Stimulated activated effector memory CD8-positive, alpha-beta T cell treated with anti-CD3 and anti-CD28 coated beads, Interleukin-12 subunit alpha, Interleukin-12 subunit beta, amount 100 ng/mL, for 72 hours (primary cell): ENCODE results near the gene KCNT2.

ENCODE experiments used
- ATAC-seq: fragments of 150-1000 bp; cut with Tn5 transposase; 2 replicates; pipeline ENCODE4 v1.10.0; 2021
- DNase-seq, 2 donors: peaks; one replicate each; pipeline ENCODE4 v3.0.0; 2021 to 2022; ENCODE audit warnings: low spot score in 2 of 2
- H3K27ac Mint-ChIP-seq: one replicate; pipeline ENCODE4 v1.8.0; 2022; ENCODE audit warnings: mild to moderate bottlenecking, mixed read lengths
- H3K36me3 Mint-ChIP-seq: one replicate; pipeline ENCODE4 v1.8.0; 2022; ENCODE audit warnings: mild to moderate bottlenecking, mixed read lengths
- H3K4me1 Mint-ChIP-seq: one replicate; pipeline ENCODE4 v1.8.0; 2022; ENCODE audit warnings: mixed read lengths
- H3K4me3 Mint-ChIP-seq: one replicate; pipeline ENCODE4 v1.8.0; 2022; ENCODE audit warnings: mild to moderate bottlenecking, mixed read lengths
- H3K9me3 Mint-ChIP-seq: one replicate; pipeline ENCODE4 v1.8.0; 2022; ENCODE audit warnings: mixed read lengths

The KCNT2 gene

DNA sequence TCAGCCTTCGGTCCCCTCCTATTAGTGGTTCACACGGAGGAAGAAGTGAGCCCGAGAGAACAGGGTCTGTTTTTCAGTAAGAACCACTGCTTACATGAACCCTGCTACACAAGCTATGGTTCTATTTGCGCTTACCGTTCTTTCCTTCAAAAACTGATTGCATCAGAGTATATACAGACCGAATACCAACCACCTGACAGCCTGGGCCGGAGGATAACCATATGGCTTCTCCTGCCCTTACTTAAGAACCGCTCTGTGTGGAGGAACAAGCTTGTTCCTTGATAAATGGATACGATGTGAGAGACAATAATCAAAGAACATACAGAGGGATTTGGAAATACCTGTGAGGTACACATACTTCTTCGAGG, 1.1 kb upstream of the KCNT2 start:
- no peaks in the 10 kb centered on the region for H3K36me3 Mint-ChIP-seq
- ATAC-seq: peak; percentile 8
- H3K4me3 Mint-ChIP-seq: peak overlapping the region; percentile 65
- H3K27ac Mint-ChIP-seq: no peak overlapping the region
- H3K4me1 Mint-ChIP-seq: peaks cover 9% of the 10 kb centered on the region
- no peak for DNase-seq
- H3K9me3 Mint-ChIP-seq: no peaks in the 10 kb centered on the region

DNA sequence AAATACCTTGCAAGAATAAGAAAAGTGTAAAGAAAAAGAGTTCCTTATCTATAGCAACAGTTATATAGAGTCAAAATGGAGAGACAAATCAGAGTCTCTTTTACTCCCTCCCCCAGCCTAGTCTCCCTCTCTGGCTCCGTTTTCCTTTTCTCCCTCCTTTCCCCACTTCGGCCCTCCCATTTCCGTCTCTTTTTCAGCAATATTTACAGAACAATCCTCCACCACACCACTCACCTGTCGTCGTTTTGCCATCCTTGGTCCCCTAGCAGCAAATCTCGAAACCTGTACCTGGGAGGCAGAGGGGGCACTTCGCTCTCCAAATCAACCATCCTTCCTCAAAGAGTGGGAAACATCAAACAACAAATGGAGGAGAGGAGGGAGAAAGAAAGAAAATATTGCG, 259 bp downstream of the KCNT2 start:
- Mint-ChIP-seq H3K4me3 (peak overlapping the region; percentile 65), H3K36me3 (no peaks in the 10 kb centered on the region), H3K9me3 (no peaks in the 10 kb centered on the region), H3K4me1 (peaks cover 9% of the 10 kb centered on the region), H3K27ac (no peak overlapping the region)
- DNase-seq: no peak
- ATAC-seq: no peak

- peaks cover 9% of the 10 kb centered on the region for H3K4me1 Mint-ChIP-seq
- no peak overlapping the region for H3K4me3 Mint-ChIP-seq
- no peak overlapping the region for H3K27ac Mint-ChIP-seq
- no peak for DNase-seq
- H3K9me3 Mint-ChIP-seq: no peaks in the 10 kb centered on the region
- no peaks in the 10 kb centered on the region for H3K36me3 Mint-ChIP-seq
- ATAC-seq: no peak
Measured at GRCh38 chr1:196603651-196604050, 4.6 kb downstream of the KCNT2 start.

DNA sequence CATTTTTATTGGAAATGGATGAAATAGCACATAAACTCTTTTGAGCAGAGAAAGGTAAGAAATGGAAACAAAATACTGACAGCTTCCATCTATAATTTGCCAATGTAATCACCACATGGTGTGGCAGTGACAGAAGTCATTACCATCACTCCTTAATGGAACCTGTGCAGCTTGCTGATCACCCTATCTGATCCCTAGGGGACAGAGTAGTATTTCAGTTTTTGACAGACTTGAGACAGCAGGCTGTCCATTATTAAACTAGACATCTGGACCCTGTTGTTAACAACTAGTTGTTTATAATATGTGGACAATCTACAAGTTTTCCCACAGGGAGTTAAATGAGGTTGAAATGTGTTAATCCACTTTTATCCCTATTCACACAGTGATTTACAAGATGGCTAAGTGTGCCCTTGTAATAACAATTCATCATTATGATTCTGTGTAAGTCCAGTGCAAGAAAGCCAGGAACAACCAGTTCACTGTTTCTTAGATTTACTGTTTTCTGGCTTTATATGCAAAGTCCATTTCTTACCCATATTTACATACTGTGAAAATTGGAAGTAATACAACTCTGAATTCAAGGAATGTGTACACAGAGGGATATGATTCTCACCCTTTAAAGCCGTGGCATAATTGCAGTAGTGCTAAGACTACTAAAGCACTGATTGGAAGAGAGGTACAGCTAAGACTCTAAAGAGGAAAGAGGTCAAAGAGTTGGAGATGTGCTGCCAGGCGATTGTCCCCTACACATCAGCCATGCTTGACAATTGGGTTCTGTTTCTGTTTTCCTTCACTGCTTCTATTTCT, 9.1 kb downstream of the KCNT2 start:
- H3K4me1 Mint-ChIP-seq: no peaks in the 10 kb centered on the region
- H3K9me3 Mint-ChIP-seq: no peaks in the 10 kb centered on the region
- no peaks in the 10 kb centered on the region for H3K36me3 Mint-ChIP-seq
- no peak overlapping the region for H3K4me3 Mint-ChIP-seq
- DNase-seq (no peak), ATAC-seq (no peak)
- no peak overlapping the region for H3K27ac Mint-ChIP-seq

DNA sequence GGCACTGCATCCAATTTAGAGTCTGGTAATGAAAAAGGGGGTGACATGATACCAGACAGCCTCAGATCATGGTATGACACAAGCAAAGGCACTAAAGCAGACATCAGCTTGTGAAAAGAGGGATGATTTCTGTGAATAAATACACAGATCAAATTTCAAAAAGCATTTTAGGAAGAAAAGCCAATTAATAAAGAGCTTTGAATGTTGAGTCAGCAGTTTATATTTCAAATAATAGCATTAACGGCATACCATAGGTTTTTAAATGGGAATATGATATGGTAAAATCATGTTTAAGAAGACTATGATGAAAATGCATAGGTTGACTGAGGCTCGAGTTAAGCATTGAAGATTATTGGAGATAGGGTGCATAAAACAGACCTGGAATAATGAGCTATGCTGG, 13.5 kb downstream of the KCNT2 start:
- H3K9me3 Mint-ChIP-seq: no peaks in the 10 kb centered on the region
- no peak overlapping the region for H3K27ac Mint-ChIP-seq
- H3K4me1 Mint-ChIP-seq: no peaks in the 10 kb centered on the region
- ATAC-seq (no peak), DNase-seq (no peak)
- H3K36me3 Mint-ChIP-seq: no peaks in the 10 kb centered on the region
- H3K4me3 Mint-ChIP-seq: no peak overlapping the region

DNA sequence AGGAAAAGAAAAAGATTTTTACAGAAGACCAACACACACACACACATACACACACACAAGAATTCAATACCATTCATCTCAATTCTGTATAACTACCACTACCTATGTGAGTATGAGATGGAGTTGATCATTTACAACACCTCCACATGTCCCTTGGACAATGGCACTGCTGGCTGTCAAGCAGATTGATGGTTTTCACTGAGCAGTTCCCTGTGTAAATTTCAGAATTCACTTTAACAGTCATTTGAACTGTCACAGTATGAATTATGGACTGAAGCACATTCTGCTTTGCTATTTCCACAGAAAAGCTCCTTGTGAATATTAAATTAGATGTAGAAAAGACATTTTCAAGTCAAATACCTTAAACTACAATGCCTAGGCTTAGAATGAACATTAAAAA, 14.3 kb downstream of the KCNT2 start:
- Mint-ChIP-seq H3K9me3 (no peaks in the 10 kb centered on the region), H3K4me3 (no peak overlapping the region), H3K27ac (no peak overlapping the region), H3K4me1 (no peaks in the 10 kb centered on the region), H3K36me3 (no peaks in the 10 kb centered on the region)
- DNase-seq (no peak), ATAC-seq (no peak)

GRCh38 chr1:196590959-196591358, 17.3 kb downstream of the KCNT2 start:
- Mint-ChIP-seq H3K4me3 (no peak overlapping the region), H3K4me1 (no peaks in the 10 kb centered on the region), H3K9me3 (no peaks in the 10 kb centered on the region), H3K27ac (no peak overlapping the region), H3K36me3 (no peaks in the 10 kb centered on the region)
- ATAC-seq (no peak), DNase-seq (no peak)

- Mint-ChIP-seq H3K36me3 (no peaks in the 10 kb centered on the region), H3K9me3 (no peaks in the 10 kb centered on the region), H3K27ac (no peak overlapping the region), H3K4me1 (no peaks in the 10 kb centered on the region), H3K4me3 (no peak overlapping the region)
- DNase-seq (no peak), ATAC-seq (no peak)
Measured at GRCh38 chr1:196590012-196590708, 18.1 kb downstream of the KCNT2 start.

DNA sequence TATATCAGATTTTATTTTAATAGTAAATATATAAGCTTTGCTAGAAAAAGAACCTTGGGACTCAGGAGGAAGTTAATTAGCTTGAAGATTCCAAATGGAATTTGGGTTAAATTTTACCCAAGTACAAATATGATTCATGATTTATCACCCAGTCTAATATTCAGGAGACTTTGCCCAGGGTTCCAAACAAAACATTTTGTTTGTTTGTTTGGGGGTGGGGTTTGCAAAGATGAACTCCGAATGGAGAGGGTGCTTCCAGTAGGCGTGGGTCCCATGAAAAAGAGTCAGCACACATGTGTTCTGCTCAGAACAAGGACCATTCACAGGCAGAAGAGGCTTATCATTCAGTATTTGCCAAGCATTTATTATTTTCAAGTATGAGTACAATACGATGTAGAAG, 23.5 kb downstream of the KCNT2 start:
- no peak for ATAC-seq
- H3K4me1 Mint-ChIP-seq: no peaks in the 10 kb centered on the region
- H3K36me3 Mint-ChIP-seq: no peaks in the 10 kb centered on the region
- H3K27ac Mint-ChIP-seq: no peak overlapping the region
- H3K9me3 Mint-ChIP-seq: no peaks in the 10 kb centered on the region
- DNase-seq: no peak
- no peak overlapping the region for H3K4me3 Mint-ChIP-seq

DNA sequence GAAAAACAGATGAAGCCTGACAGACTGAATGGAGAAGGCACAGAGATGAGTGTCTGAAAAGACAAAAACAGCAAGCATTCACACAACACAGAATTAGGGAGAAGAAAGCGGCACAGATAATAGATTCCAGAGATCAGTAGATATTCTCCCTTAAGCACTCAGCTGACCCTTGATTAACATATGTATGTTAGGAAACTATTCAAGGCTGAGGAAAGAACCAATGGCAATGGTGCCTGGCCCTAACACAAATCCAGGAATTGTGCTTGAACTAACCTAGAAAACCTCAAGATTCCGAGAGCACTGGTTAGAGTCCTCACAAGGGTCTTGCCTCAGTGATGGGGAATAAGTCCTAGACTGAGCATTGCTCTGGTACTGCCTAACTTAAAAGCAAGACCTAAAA, 30.9 kb downstream of the KCNT2 start:
- no peaks in the 10 kb centered on the region for H3K36me3 Mint-ChIP-seq
- no peaks in the 10 kb centered on the region for H3K4me1 Mint-ChIP-seq
- no peak overlapping the region for H3K4me3 Mint-ChIP-seq
- DNase-seq (no peak), ATAC-seq (no peak)
- no peak overlapping the region for H3K27ac Mint-ChIP-seq
- no peaks in the 10 kb centered on the region for H3K9me3 Mint-ChIP-seq

DNA sequence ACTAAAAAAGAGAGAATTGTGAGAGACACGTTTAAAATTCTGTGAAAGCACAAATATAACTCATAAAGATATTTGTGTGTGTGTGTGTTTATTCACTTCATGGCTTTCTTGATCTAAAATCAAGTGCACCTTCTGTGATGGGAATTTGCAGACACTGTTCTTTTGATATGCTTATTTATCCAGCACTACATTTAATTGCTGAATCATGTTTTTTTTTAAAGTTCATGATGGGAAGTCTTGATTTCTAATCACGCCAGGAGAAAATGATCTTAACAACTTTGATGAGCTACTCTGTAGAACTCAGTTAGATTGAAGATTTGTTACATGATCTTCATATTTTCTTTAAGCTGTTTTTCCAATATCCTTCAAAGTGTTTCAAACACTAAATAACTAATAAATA, 35.0 kb downstream of the KCNT2 start:
- ATAC-seq: no peak
- Mint-ChIP-seq H3K9me3 (no peaks in the 10 kb centered on the region), H3K4me3 (no peak overlapping the region), H3K36me3 (no peaks in the 10 kb centered on the region), H3K4me1 (no peaks in the 10 kb centered on the region), H3K27ac (no peak overlapping the region)
- no peak for DNase-seq

- DNase-seq: no peak
- Mint-ChIP-seq H3K9me3 (peaks cover 6% of the 10 kb centered on the region), H3K4me3 (no peak overlapping the region), H3K27ac (no peak overlapping the region), H3K36me3 (no peaks in the 10 kb centered on the region), H3K4me1 (no peaks in the 10 kb centered on the region)
- ATAC-seq: no peak
Measured at GRCh38 chr1:196567238-196567637, 41.0 kb downstream of the KCNT2 start.

DNA sequence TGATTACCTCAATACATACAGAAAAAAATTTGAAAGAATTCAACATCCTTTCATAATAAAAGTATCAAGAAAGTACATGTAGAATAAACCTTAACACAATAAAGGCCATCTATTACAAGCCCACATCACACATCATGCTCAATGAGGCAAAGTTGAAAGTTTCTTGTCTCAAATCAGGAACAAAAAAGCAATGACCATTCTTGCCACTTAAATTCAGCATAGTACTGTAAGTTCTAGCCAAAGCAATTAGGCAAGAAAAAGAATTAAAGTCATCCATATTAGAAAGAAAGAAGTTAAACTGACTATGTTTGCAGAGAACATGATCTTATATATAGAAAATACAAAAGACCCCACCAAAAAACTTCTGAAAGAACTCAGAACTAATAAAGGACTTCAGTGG, 44.5 kb downstream of the KCNT2 start:
- H3K36me3 Mint-ChIP-seq: no peaks in the 10 kb centered on the region
- H3K9me3 Mint-ChIP-seq: peaks cover 6% of the 10 kb centered on the region
- no peaks in the 10 kb centered on the region for H3K4me1 Mint-ChIP-seq
- no peak overlapping the region for H3K4me3 Mint-ChIP-seq
- no peak overlapping the region for H3K27ac Mint-ChIP-seq
- no peak for DNase-seq
- ATAC-seq: no peak

DNA sequence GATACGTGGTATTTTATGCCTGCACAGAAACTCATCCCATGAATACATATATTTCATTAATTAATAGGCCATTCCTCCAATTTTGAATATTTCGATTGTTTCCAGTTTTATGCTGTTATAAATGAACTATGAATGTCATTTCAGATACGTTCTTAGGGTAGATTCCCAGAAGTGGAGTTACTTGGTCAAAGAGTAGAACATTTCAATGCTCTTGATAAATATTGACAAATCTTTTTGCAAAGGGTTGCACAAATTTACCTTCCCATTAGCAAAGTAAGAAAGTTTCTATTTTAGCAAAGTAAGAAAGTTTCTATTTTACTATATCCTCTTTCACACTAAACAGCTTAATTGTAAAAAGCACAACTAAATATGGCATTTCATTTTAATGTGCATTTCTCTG, 48.9 kb downstream of the KCNT2 start:
- H3K4me1 Mint-ChIP-seq: no peaks in the 10 kb centered on the region
- DNase-seq (no peak), ATAC-seq (no peak)

DNA sequence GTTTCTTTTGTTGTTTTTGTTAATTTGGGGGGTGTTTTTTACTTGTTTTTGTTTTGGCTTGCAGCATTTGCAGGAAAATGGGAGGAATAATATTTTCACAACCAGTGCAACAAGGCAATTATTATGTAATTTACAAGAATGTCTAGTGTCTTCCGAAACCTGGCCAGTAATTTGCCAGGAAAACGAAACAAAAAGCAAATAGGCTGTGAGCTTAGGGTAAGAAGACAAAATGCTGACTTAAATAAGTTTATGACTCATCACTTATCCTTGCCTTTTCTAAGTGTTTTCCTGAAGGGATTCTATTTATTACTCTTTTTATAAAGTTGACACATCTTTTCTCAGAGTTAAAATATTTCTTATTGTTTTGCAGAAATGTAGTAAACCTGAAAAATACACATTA, 49.8 kb downstream of the KCNT2 start:
- H3K36me3 Mint-ChIP-seq: no peaks in the 10 kb centered on the region
- peaks cover 7% of the 10 kb centered on the region for H3K9me3 Mint-ChIP-seq
- ATAC-seq (no peak), DNase-seq (no peak)
- no peak overlapping the region for H3K4me3 Mint-ChIP-seq
- H3K27ac Mint-ChIP-seq: no peak overlapping the region
- no peaks in the 10 kb centered on the region for H3K4me1 Mint-ChIP-seq

More for the DNA sequence above, 48.9 kb downstream of the KCNT2 start:
- H3K36me3 Mint-ChIP-seq: no peaks in the 10 kb centered on the region
- H3K4me3 Mint-ChIP-seq: no peak overlapping the region
- peaks cover 4% of the 10 kb centered on the region for H3K9me3 Mint-ChIP-seq
- no peak overlapping the region for H3K27ac Mint-ChIP-seq

GRCh38 chr1:196557797-196558196, 50.4 kb downstream of the KCNT2 start:
- H3K4me3 Mint-ChIP-seq: no peak overlapping the region

More at GRCh38 chr1:196557797-196558196, 50.4 kb downstream of the KCNT2 start:
- peaks cover 7% of the 10 kb centered on the region for H3K9me3 Mint-ChIP-seq
- H3K36me3 Mint-ChIP-seq: no peaks in the 10 kb centered on the region
- H3K4me1 Mint-ChIP-seq: no peaks in the 10 kb centered on the region
- no peak for DNase-seq
- ATAC-seq: no peak
- no peak overlapping the region for H3K27ac Mint-ChIP-seq
